ENCODE measurements around the gene HSPG2.

GRCh38 chr1:21854751-21855131 lies 82.4 kb downstream of the HSPG2 start:
- TF ChIP-seq KDM5A (IDR thresholded peaks at IDR 0.05; ENCODE audit: low read length) (no peak), CTCF (IDR thresholded peaks at IDR 0.05; ENCODE audit: control extremely low read depth in 1 of 3, insufficient read depth in 1 of 3, low read depth in 1 of 3, low read length in 3 of 3) (no peak)
